WTC11 (cell line): ENCODE measurements around the gene OTP. TPM values are rescaled to one million over a fixed set of nuclear protein-coding genes. Genes with fewer than 3 reads are reported as not detected.

Source experiments
- ATAC-seq: fragments of 200-7000 bp; cut with Tn5 transposase; 2 replicates; pipeline ENCODE4 v1.10.0; 2021; ENCODE audit warnings: mild to moderate bottlenecking, moderate library complexity
- CTCF ChIA-PET: fragments of 300-600 bp; sonication (Branson Sonifier 250); formaldehyde crosslinking; loops from one replicate; lab custom pipeline; 2021; ENCODE audit warnings: antibody characterized with exemption; lab: Charles Lee
- POLR2A ChIA-PET: fragments of 350-600 bp; sonication (Branson Sonifier 250); formaldehyde crosslinking; loops from one replicate; lab custom pipeline; 2021; ENCODE audit warnings: antibody characterized with exemption; lab: Charles Lee
- DNase-seq: peaks from one replicate; pipeline ENCODE4 v3.0.0; 2021; ENCODE audit warnings: low spot score
- H3K27ac Mint-ChIP-seq: 2 replicates; pipeline ENCODE4 v1.8.0; 2021; ENCODE audit warnings: mixed read lengths
- H3K27me3 Mint-ChIP-seq: 2 replicates; pipeline ENCODE4 v1.8.0; 2021; ENCODE audit warnings: low read depth, mild to moderate bottlenecking, moderate library complexity, mixed read lengths
- H3K36me3 Mint-ChIP-seq: 2 replicates; pipeline ENCODE4 v1.8.0; 2021; ENCODE audit warnings: mixed read lengths
- H3K4me1 Mint-ChIP-seq: 2 replicates; pipeline ENCODE4 v1.8.0; 2022; ENCODE audit warnings: mixed read lengths
- H3K4me3 Mint-ChIP-seq: 2 replicates; pipeline ENCODE4 v1.8.0; 2021; ENCODE audit warnings: mild to moderate bottlenecking, moderate library complexity, mixed read lengths
- H3K9me3 Mint-ChIP-seq: 2 replicates; pipeline ENCODE4 v1.8.0; 2021; ENCODE audit warnings: mixed read lengths
- ATF1 ChIP-seq: sonication (generic); formaldehyde crosslinking; IDR thresholded peaks from 2 replicates; pipeline ENCODE4 v1.8.1; 2023; ENCODE audit warnings: mild to moderate bottlenecking, moderate library complexity, missing genetic modification reagents
- CBFB ChIP-seq: sonication (generic); formaldehyde crosslinking; IDR thresholded peaks from 2 replicates; pipeline ENCODE4 v1.8.1; 2022; ENCODE audit warnings: mild to moderate bottlenecking, low read depth, missing genetic modification reagents
- CREB1 ChIP-seq: sonication (generic); formaldehyde crosslinking; IDR thresholded peaks from 2 replicates; pipeline ENCODE4 v1.8.0; 2023; ENCODE audit warnings: mild to moderate bottlenecking, missing genetic modification reagents
- ELF4 ChIP-seq: sonication (generic); formaldehyde crosslinking; IDR thresholded peaks from 2 replicates; pipeline ENCODE4 v1.8.1; 2022; ENCODE audit warnings: low read depth, mild to moderate bottlenecking, moderate library complexity, missing genetic modification reagents
- GABPB1 ChIP-seq: sonication (generic); formaldehyde crosslinking; IDR thresholded peaks from 2 replicates; pipeline ENCODE4 v1.8.1; 2023; ENCODE audit warnings: mild to moderate bottlenecking, missing genetic modification reagents
- IRF2 ChIP-seq: sonication (generic); formaldehyde crosslinking; IDR thresholded peaks from 2 replicates; pipeline ENCODE4 v1.8.0; 2022; ENCODE audit warnings: low read depth, missing genetic modification reagents, borderline replicate concordance
- NFE2L1 ChIP-seq: sonication (generic); formaldehyde crosslinking; IDR thresholded peaks from 2 replicates; pipeline ENCODE4 v1.8.1; 2023; ENCODE audit warnings: missing genetic modification reagents
- OVOL2 ChIP-seq: fragments of 250-450 bp; sonication (Bioruptor Pico); IDR thresholded peaks from 2 replicates; pipeline ENCODE4 v1.9.0; 2021; ENCODE audit warnings: mild to moderate bottlenecking, borderline replicate concordance
- PRRX2 ChIP-seq: fragments of 250-450 bp; sonication (Bioruptor Pico); IDR thresholded peaks from 2 replicates; pipeline ENCODE4 v1.8.0; 2021; ENCODE audit warnings: mild to moderate bottlenecking
- RELA ChIP-seq: sonication (generic); formaldehyde crosslinking; IDR thresholded peaks from 2 replicates; pipeline ENCODE4 v1.8.1; 2022; ENCODE audit warnings: missing genetic modification reagents, mild to moderate bottlenecking, borderline replicate concordance
- SMAD4 ChIP-seq: sonication (generic); formaldehyde crosslinking; IDR thresholded peaks from 2 replicates; pipeline ENCODE4 v1.8.0; 2022; ENCODE audit warnings: mild to moderate bottlenecking, missing genetic modification reagents
- SP1 ChIP-seq: sonication (generic); formaldehyde crosslinking; conservative IDR thresholded peaks from 2 replicates; pipeline ENCODE4 v1.8.1; 2022; ENCODE audit warnings: missing genetic modification reagents
- TP53 ChIP-seq: sonication (generic); formaldehyde crosslinking; IDR thresholded peaks from 2 replicates; pipeline ENCODE4 v1.8.1; 2023; ENCODE audit warnings: mild to moderate bottlenecking, missing genetic modification reagents
- ZBTB21 ChIP-seq: sonication (generic); formaldehyde crosslinking; IDR thresholded peaks from 2 replicates; pipeline ENCODE4 v1.8.1; 2023; ENCODE audit warnings: mild to moderate bottlenecking, missing genetic modification reagents, borderline replicate concordance
- ZNF121 ChIP-seq: sonication (generic); formaldehyde crosslinking; IDR thresholded peaks from 2 replicates; pipeline ENCODE4 v1.8.0; 2023; ENCODE audit warnings: missing genetic modification reagents
- ZNF219 ChIP-seq: sonication (generic); formaldehyde crosslinking; IDR thresholded peaks from 2 replicates; pipeline ENCODE4 v1.8.0; 2023; ENCODE audit warnings: missing genetic modification reagents, mild to moderate bottlenecking, borderline replicate concordance
- ZNF263 ChIP-seq: sonication (generic); formaldehyde crosslinking; IDR thresholded peaks from 2 replicates; pipeline ENCODE4 v1.8.1; 2022; ENCODE audit warnings: low read depth, mild to moderate bottlenecking, moderate library complexity, missing genetic modification reagents
- ZNF416 ChIP-seq: fragments of 250-450 bp; sonication (Bioruptor Pico); IDR thresholded peaks from 2 replicates; pipeline ENCODE4 v1.9.0; 2021; ENCODE audit warnings: mild to moderate bottlenecking, inconsistent platforms
- total RNA-seq: library from RNA; stranded (reverse); gene quantifications from 3 replicates; pipeline ENCODE4 v1.2.3, GENCODE V29; 2021
- TF ChIP-seq, protein P1 (sequence below): sonication (generic); formaldehyde crosslinking; IDR thresholded peaks from 2 replicates; pipeline ENCODE4 v1.8.1; 2022; ENCODE audit warnings: low read depth, missing genetic modification reagents, borderline replicate concordance
- TF ChIP-seq, protein P2 (sequence below): sonication (generic); formaldehyde crosslinking; IDR thresholded peaks from 2 replicates; pipeline ENCODE4 v1.8.1; 2022; ENCODE audit warnings: mild to moderate bottlenecking, missing genetic modification reagents, moderate library complexity, borderline replicate concordance
- TF ChIP-seq, protein P3 (sequence below): sonication (generic); formaldehyde crosslinking; IDR thresholded peaks from 2 replicates; pipeline ENCODE4 v1.8.0; 2022; ENCODE audit warnings: mild to moderate bottlenecking, missing genetic modification reagents
- TF ChIP-seq, protein P4 (sequence below): sonication (generic); formaldehyde crosslinking; IDR thresholded peaks from 2 replicates; pipeline ENCODE4 v1.8.1; 2023; ENCODE audit warnings: mild to moderate bottlenecking, missing genetic modification reagents, borderline replicate concordance
- TF ChIP-seq, protein P5 (sequence below): sonication (generic); formaldehyde crosslinking; IDR thresholded peaks from 2 replicates; pipeline ENCODE4 v1.8.1; 2022; ENCODE audit warnings: missing genetic modification reagents, borderline replicate concordance

OTP gene
- total RNA-seq, 1 experiment from 2014 or later: not detected

DNA sequence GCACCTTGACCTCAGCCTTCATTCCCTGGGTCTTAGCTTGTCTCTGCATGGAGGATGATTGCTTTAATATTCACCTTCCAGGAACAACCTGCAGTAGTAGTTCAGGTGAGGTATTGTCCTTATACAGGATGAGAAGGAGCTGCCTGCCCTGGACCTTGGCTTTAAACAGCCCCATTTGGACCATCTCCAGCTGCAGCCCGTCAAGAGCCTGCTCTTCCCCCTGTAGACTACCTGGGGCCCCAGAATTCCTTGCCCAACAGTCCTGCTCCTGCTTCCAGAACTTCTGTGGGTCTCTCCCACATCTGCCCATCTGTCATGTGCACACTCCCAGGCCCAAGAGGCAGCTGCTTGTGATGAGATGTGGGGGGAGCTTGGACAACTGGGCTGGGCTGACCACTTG, 12.2 kb upstream of the OTP start:
- Mint-ChIP-seq H3K4me3 (no peak overlapping the region), H3K36me3 (no peaks in the 10 kb centered on the region), H3K4me1 (peaks cover 3% of the 10 kb centered on the region; the same call in 1 of the 2 replicates), H3K27ac (no peak overlapping the region), H3K27me3 (peaks cover 95% of the 10 kb centered on the region), H3K9me3 (no peaks in the 10 kb centered on the region)
- no peak for DNase-seq
- no peak for ATAC-seq
- TF ChIP-seq PRRX2 (CRISPR knock-in tag) (no peak), GABPB1 (CRISPR knock-in tag) (no peak), OVOL2 (CRISPR knock-in tag) (no peak), SMAD4 (no peak), ZNF219 (CRISPR knock-in tag) (no peak), CREB1 (no peak), ELF4 (no peak), SP1 (CRISPR knock-in tag) (no peak)
- TF ChIP-seq, protein P1, sequence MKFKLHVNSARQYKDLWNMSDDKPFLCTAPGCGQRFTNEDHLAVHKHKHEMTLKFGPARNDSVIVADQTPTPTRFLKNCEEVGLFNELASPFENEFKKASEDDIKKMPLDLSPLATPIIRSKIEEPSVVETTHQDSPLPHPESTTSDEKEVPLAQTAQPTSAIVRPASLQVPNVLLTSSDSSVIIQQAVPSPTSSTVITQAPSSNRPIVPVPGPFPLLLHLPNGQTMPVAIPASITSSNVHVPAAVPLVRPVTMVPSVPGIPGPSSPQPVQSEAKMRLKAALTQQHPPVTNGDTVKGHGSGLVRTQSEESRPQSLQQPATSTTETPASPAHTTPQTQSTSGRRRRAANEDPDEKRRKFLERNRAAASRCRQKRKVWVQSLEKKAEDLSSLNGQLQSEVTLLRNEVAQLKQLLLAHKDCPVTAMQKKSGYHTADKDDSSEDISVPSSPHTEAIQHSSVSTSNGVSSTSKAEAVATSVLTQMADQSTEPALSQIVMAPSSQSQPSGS: no peak
- CTCF ChIA-PET: no interaction called here
- POLR2A ChIA-PET: no interaction called here

DNA sequence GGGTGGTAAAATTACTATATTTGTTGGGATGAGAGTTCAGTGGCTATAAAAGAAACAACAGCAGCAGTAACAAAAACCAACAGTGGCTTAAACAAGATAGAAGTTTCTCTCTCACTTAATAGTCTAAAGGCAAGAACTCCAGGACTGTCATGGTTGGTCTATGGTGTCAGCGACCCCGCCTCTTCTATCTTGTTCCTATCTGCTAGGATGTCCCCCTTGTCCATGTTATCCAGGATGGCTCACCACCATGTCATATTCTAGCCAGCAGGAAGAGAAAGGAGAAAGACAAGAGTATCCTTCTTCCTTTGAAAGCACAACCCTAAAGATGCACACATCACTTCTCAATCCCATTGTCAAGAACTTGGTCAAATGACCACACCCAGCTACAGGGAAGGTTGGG, 11.3 kb upstream of the OTP start:
- Mint-ChIP-seq H3K36me3 (no peaks in the 10 kb centered on the region), H3K4me3 (no peak overlapping the region), H3K9me3 (no peaks in the 10 kb centered on the region), H3K27ac (no peak overlapping the region), H3K4me1 (peaks cover 5% of the 10 kb centered on the region; the same call in 1 of the 2 replicates), H3K27me3 (peaks cover 99% of the 10 kb centered on the region)
- DNase-seq: no peak
- no peak for ATAC-seq
- TF ChIP-seq NFE2L1 (CRISPR knock-in tag) (no peak), CREB1 (no peak), IRF2 (CRISPR knock-in tag) (no peak), PRRX2 (CRISPR knock-in tag) (no peak), ATF1 (CRISPR knock-in tag) (no peak), ZNF121 (CRISPR knock-in tag) (no peak), RELA (CRISPR knock-in tag) (no peak), ZNF416 (CRISPR knock-in tag) (no peak), ZBTB21 (no peak), CBFB (no peak)
- TF ChIP-seq, protein P2, sequence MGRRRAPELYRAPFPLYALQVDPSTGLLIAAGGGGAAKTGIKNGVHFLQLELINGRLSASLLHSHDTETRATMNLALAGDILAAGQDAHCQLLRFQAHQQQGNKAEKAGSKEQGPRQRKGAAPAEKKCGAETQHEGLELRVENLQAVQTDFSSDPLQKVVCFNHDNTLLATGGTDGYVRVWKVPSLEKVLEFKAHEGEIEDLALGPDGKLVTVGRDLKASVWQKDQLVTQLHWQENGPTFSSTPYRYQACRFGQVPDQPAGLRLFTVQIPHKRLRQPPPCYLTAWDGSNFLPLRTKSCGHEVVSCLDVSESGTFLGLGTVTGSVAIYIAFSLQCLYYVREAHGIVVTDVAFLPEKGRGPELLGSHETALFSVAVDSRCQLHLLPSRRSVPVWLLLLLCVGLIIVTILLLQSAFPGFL (CRISPR knock-in tag): no peak
- TF ChIP-seq, protein P3, sequence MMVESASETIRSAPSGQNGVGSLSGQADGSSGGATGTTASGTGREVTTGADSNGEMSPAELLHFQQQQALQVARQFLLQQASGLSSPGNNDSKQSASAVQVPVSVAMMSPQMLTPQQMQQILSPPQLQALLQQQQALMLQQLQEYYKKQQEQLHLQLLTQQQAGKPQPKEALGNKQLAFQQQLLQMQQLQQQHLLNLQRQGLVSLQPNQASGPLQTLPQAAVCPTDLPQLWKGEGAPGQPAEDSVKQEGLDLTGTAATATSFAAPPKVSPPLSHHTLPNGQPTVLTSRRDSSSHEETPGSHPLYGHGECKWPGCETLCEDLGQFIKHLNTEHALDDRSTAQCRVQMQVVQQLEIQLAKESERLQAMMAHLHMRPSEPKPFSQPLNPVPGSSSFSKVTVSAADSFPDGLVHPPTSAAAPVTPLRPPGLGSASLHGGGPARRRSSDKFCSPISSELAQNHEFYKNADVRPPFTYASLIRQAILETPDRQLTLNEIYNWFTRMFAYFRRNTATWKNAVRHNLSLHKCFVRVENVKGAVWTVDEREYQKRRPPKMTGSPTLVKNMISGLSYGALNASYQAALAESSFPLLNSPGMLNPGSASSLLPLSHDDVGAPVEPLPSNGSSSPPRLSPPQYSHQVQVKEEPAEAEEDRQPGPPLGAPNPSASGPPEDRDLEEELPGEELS (CRISPR knock-in tag): no peak
- POLR2A ChIA-PET: no interaction called here
- CTCF ChIA-PET: no interaction called here

DNA sequence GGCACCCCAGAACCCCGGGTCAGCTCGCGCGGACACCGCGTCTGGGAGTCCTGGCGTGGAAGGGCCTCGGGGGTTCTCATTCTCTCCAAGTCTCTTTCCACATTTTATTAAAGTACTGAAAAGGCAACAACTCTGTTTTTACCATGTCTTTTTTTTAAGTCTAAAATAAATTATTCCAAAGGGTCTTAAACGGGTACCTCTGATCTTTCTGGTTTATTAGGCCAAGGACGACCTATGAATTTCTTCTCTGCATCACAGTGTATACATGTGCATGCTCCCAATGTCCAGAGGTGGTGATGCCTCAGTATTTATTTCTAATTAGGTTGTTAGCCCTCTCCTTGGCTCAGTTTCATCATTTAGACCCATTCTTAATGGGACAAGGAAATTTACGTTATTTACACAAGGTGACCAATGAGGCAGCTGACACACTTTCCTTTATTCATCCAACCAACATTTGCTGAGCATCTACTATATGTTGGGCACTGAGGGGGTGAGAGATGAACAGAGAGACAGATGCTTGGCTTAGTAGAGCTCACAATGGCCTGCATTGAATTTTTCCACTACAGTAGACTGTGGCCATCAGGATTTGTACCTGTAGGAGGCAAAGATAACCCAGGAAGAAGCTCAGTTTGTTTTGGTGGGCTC, 7.6 kb upstream of the OTP start:
- Mint-ChIP-seq H3K4me1 (peaks cover 38% of the 10 kb centered on the region), H3K27me3 (peaks cover 99% of the 10 kb centered on the region), H3K4me3 (peak overlapping the region; percentile 58), H3K27ac (no peak overlapping the region), H3K9me3 (no peaks in the 10 kb centered on the region), H3K36me3 (no peaks in the 10 kb centered on the region)
- ChIA-PET POLR2A (no interaction called here), CTCF (interaction anchor here (0.7 to 2.2 kb wide), 12 partner anchors 10 to 347 kb away, joined by 3 to 6 read pairs (median 3); no protein-coding TSS in a partner anchor)
- DNase-seq (no peak), ATAC-seq (no peak)
- TF ChIP-seq TP53 (CRISPR knock-in tag): no peak
- no peak for TF ChIP-seq CREB1
- no peak for TF ChIP-seq CBFB
- TF ChIP-seq, protein P4, sequence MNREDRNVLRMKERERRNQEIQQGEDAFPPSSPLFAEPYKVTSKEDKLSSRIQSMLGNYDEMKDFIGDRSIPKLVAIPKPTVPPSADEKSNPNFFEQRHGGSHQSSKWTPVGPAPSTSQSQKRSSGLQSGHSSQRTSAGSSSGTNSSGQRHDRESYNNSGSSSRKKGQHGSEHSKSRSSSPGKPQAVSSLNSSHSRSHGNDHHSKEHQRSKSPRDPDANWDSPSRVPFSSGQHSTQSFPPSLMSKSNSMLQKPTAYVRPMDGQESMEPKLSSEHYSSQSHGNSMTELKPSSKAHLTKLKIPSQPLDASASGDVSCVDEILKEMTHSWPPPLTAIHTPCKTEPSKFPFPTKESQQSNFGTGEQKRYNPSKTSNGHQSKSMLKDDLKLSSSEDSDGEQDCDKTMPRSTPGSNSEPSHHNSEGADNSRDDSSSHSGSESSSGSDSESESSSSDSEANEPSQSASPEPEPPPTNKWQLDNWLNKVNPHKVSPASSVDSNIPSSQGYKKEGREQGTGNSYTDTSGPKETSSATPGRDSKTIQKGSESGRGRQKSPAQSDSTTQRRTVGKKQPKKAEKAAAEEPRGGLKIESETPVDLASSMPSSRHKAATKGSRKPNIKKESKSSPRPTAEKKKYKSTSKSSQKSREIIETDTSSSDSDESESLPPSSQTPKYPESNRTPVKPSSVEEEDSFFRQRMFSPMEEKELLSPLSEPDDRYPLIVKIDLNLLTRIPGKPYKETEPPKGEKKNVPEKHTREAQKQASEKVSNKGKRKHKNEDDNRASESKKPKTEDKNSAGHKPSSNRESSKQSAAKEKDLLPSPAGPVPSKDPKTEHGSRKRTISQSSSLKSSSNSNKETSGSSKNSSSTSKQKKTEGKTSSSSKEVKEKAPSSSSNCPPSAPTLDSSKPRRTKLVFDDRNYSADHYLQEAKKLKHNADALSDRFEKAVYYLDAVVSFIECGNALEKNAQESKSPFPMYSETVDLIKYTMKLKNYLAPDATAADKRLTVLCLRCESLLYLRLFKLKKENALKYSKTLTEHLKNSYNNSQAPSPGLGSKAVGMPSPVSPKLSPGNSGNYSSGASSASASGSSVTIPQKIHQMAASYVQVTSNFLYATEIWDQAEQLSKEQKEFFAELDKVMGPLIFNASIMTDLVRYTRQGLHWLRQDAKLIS: no peak
- TF ChIP-seq, protein P5, sequence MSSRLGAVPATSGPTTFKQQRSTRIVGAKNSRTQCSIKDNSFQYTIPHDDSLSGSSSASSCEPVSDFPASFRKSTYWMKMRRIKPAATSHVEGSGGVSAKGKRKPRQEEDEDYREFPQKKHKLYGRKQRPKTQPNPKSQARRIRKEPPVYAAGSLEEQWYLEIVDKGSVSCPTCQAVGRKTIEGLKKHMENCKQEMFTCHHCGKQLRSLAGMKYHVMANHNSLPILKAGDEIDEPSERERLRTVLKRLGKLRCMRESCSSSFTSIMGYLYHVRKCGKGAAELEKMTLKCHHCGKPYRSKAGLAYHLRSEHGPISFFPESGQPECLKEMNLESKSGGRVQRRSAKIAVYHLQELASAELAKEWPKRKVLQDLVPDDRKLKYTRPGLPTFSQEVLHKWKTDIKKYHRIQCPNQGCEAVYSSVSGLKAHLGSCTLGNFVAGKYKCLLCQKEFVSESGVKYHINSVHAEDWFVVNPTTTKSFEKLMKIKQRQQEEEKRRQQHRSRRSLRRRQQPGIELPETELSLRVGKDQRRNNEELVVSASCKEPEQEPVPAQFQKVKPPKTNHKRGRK (CRISPR knock-in tag): no peak
- TF ChIP-seq ZNF263 (CRISPR knock-in tag): no peak
- TF ChIP-seq ATF1 (CRISPR knock-in tag): no peak
- TF ChIP-seq ZNF219 (CRISPR knock-in tag): no peak
